Activated gamma-delta T cell (primary cell): ENCODE measurements around the gene OTOGL.
"Not testable (repeated sequence)": the region's sequence is repeated elsewhere in the genome, so short reads cannot be mapped to it uniquely, and the experiment has no call there.

Source experiments
- DNase-seq: peaks from one replicate; lab custom pipeline; 2025; lab: John Stamatoyannopoulos, UW

OTOGL gene

DNA sequence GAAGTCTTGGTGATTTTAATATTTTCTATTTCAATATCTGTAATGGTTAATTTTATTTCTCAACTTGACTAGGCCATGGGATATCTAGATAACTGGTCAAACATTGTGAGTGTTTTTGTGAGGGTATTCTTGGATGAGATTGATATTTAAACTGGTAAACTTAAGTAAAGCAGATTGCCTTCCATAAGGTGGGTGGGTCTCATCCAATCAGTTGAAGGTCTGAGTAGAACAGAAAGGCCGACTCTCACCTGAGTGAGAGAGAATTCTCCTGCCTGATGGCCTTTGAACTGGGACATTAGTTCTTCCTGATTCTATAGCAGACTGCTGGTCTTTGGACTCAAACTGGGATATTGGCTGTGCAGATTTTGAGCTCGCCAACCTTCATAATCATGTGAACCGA is 36.3 kb downstream of the OTOGL start:
- no peak for DNase-seq

DNA sequence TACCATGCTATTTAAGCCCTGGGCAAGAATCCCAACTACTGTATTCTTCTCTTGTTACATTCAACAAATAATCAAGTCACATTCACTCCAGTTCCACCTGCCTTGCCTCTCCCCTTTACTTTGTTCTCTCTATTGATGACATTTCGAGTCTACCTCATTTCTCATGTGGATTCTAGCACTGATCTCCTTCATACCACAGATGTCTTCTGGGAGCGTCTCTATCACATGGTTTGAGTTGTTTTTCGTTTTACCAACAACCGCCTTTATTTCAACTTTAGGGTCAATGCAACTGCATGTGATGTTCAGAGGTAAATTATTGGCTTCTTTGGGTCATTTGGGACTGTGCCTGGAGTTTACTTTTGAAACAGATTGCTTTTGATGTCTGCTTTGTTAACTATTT is 40.7 kb downstream of the OTOGL start:
- DNase-seq: no peak

GRCh38 chr12:80142640-80143039 is 43.3 kb downstream of the OTOGL start:
- no peak for DNase-seq

GRCh38 chr12:80143537-80143936 is 44.2 kb downstream of the OTOGL start:
- no peak for DNase-seq

- not testable (repeated sequence) for DNase-seq
Observed at GRCh38 chr12:80149547-80150313, 50.4 kb downstream of the OTOGL start.

DNA sequence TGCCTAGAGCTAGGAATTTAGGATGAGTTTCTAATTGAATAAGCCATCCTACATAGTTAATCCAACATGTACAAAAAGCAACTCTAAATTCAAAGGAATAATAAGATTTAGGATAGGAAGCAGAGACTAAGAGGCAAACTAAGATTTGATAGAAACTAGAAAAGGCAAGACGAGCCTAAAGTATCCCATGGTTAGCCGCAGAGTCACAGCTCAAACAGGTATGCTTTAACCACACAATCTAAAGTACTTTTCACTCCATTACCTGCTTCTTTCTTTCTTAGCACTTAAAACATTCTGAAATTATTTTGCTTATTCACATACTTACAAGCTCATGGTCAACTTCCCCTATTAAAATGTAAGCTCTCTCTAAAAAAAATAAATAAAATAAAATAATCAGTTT is 51.8 kb downstream of the OTOGL start:
- no peak for DNase-seq

- no peak for DNase-seq
Observed at GRCh38 chr12:80154261-80154660, 54.9 kb downstream of the OTOGL start.

- no peak for DNase-seq
Observed at GRCh38 chr12:80156306-80156705, 57.0 kb downstream of the OTOGL start.

- DNase-seq: no peak
Observed at GRCh38 chr12:80157645-80158044, 58.3 kb downstream of the OTOGL start.

- no peak for DNase-seq
Observed at GRCh38 chr12:80161612-80162011, 62.3 kb downstream of the OTOGL start.

- DNase-seq: no peak
Observed at GRCh38 chr12:80162177-80162576, 62.8 kb downstream of the OTOGL start.

DNA sequence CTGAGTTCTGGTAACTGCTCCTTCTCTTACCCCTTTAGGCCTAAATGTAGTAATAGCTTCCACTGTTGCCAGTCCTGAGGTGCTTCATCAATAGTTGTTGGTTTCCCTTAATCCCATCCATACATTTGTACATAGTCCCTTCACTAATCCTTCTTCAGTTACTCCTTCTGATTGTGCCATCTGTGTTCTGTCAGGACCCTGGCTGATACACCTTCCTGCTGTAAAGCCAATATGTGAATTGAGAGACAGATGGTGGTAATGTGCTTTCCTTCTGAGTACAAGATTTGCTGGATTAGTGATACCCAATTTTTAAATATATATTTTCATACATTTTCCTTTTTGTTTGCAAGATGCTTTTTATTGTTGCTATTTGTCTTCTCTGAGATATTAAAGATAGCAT is 66.4 kb downstream of the OTOGL start:
- no peak for DNase-seq

DNA sequence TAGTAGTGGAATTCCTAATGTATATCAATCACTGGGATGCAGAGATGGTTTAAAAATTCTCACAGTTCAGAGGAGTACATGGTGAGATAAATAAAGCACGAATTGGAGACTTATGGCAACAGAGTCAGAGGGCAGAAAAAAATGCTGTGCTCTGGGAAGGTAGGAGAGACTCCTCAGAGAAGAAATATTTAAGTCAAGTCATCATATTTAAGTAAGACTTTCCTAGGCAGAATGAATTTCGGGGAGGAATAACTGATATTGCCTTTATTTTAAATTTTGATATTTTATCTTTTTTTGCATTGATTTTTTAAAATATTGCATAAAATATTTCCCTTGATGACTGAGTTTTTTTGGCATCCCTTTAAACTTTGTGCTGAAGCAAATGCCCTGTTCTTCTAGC is 67.4 kb downstream of the OTOGL start:
- DNase-seq: no peak

DNA sequence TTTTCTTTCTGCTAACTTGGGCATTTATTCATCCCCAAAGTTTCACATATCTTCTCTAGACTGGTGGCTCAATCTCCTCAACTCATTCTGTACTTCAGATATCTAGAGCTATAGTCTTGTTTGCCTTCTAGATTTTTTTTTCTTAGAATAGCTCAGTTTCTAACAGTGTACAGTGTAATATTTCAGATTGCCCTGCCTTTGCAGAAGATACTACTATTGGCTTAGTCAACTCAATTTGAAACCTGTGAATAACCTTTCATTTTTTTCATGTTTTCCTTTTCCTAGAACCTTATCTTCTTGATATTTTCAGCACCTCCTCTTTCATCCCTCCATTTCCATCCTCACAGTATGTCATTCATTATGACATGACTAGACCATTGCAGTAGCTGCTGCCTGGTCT is 69.6 kb downstream of the OTOGL start:
- no peak for DNase-seq

- no peak for DNase-seq
Observed at GRCh38 chr12:80170915-80171314, 71.6 kb downstream of the OTOGL start.

GRCh38 chr12:80173083-80173864 is 73.9 kb downstream of the OTOGL start:
- no peak for DNase-seq

GRCh38 chr12:80175307-80175930 is 76.1 kb downstream of the OTOGL start:
- DNase-seq: no peak

- DNase-seq: no peak
Observed at GRCh38 chr12:80176706-80177105, 77.4 kb downstream of the OTOGL start.

DNA sequence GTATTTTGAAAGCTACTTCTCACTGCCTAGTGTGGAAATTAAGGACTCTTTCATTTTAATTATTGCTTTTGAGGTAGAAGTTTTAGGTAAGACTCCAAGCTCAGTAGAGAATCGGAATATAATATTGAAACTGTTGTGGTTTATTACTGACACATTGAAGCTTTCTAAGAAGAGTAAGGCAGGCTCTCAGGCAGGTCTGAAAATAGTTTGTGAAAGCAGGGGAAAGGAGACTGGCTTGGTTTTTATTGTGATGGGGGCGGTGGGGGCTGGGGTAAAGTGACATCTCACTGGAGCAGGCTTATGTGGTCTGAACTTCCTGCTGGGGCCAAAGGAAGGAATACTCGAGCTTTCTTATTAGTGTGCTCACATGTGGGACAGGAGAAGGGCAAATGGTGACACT is 79.5 kb downstream of the OTOGL start:
- no peak for DNase-seq

GRCh38 chr12:80183939-80184338 is 84.6 kb downstream of the OTOGL start:
- no peak for DNase-seq

DNA sequence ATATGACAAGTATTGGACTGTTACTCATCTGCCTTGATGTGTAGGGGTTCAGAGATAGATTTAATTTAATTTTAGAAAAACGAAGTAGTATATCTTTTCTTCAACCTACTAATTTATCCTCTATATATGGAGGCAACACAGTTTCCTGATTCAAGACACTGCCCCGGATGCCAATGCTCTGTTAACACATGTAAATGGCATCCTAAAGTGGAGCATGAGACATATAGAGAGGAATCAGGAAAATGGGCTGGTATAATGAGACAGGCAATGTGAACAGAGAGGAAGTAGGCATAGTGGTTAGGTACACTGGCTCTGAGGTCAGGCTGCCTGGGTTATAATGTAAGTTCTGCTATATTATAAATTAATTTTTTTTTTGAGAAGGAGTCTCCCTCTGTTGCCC is 85.6 kb downstream of the OTOGL start:
- no peak for DNase-seq

- no peak for DNase-seq
Observed at GRCh38 chr12:80186727-80187217, 87.4 kb downstream of the OTOGL start.

DNA sequence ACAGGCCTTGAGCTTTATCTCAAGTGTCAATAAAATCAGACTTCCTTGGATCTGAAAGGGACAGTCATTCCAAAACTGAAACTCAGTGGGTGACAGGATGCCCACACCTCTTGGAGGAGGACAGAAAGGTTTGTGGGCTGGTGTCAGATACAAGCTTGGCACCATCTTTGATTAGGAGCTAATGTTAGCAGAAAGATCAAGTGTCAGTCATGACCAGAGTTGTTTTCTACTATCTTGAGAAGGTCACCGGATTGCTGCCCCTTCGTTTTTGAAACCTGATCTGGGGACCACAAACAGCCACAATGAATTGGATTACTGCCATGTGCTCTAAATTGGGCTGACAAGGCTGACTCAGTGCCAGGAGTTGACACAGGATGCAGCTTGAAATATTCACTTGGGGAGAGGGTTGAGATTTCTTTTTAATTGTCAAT is 88.3 kb downstream of the OTOGL start:
- no peak for DNase-seq
